NT2/D1 (cell line): ENCODE data around the gene FAM117A.

Experiments
- DNase-seq: peaks from one replicate; pipeline ENCODE4 v3.0.0-alpha.2; 2011; ENCODE audit warnings: low read depth, low spot score
- H3K27me3 ChIP-seq: 2 replicates; pipeline ENCODE4 v1.6.0; 2011; ENCODE audit warnings: mild to moderate bottlenecking; ENCODE audit not compliant: insufficient read length, insufficient read depth
- H3K36me3 ChIP-seq: 2 replicates; pipeline ENCODE4 v1.6.1; 2011; ENCODE audit warnings: mild to moderate bottlenecking, low read length, mixed read lengths; ENCODE audit not compliant: insufficient read depth, insufficient read length
- H3K4me1 ChIP-seq: 2 replicates; pipeline ENCODE4 v1.5.1; 2011; ENCODE audit not compliant: insufficient read depth, insufficient read length
- H3K4me3 ChIP-seq: 2 replicates; pipeline ENCODE4 v1.5.1; 2011; ENCODE audit warnings: low read depth; ENCODE audit not compliant: insufficient read length
- H3K9ac ChIP-seq: 2 replicates; pipeline ENCODE4 v1.6.0; 2011; ENCODE audit warnings: low read depth; ENCODE audit not compliant: insufficient read length
- H3K9me3 ChIP-seq: 2 replicates; pipeline ENCODE4 v1.5.1; 2011; ENCODE audit warnings: mild to moderate bottlenecking, low read length; ENCODE audit not compliant: insufficient read depth
- SUZ12 ChIP-seq: IDR thresholded peaks from 2 replicates; pipeline ENCODE4 v1.6.1; 2011; ENCODE audit not compliant: insufficient read length, insufficient read depth; ENCODE audit errors: extremely low read depth
- YY1 ChIP-seq: IDR thresholded peaks from 2 replicates; pipeline ENCODE4 v1.6.1; 2011; ENCODE audit not compliant: insufficient read length, insufficient read depth
- ZNF274 ChIP-seq: IDR thresholded peaks from 2 replicates; pipeline ENCODE4 v1.6.1; 2011; ENCODE audit warnings: mild to moderate bottlenecking, low read depth, low read length

FAM117A gene

GRCh38 chr17:49779156-49779738 is 15.3 kb upstream of the FAM117A start:
- Histone ChIP-seq H3K9ac (no peak overlapping the region), H3K9me3 (no peaks in the 10 kb centered on the region), H3K27me3 (no peaks in the 10 kb centered on the region), H3K4me1 (no peaks in the 10 kb centered on the region), H3K36me3 (no peaks in the 10 kb centered on the region), H3K4me3 (no peak overlapping the region)
- TF ChIP-seq SUZ12: no peak
- TF ChIP-seq ZNF274: no peak
- no peak for TF ChIP-seq YY1
- no peak for DNase-seq

DNA sequence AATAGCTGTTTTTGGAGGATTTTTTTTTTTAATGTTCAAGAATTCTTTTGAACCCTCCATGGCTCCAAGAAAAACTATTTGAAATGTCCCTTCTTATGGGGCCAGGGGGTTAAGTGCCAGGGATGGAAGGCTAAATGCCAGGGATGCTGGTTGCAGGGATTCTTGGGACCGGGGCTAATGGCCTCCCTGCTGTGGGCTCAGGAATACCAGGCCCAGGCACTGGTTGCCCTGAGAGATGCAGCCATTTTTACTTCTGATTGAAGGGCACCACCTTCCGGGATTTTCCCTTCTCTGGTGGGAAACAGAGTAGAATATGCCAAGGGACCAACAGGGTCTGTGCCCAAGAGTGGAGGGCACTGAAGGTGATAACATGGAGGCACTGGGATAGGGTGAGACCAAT is 13.6 kb upstream of the FAM117A start:
- TF ChIP-seq ZNF274: no peak
- no peak for TF ChIP-seq SUZ12
- no peak for TF ChIP-seq YY1
- no peak overlapping the region for H3K9ac ChIP-seq

GRCh38 chr17:49776551-49777300 is 12.8 kb upstream of the FAM117A start:
- Histone ChIP-seq H3K27me3 (no peaks in the 10 kb centered on the region), H3K36me3 (no peaks in the 10 kb centered on the region), H3K4me1 (no peaks in the 10 kb centered on the region), H3K9me3 (no peaks in the 10 kb centered on the region), H3K9ac (no peak overlapping the region), H3K4me3 (no peak overlapping the region)
- TF ChIP-seq ZNF274 (no peak), SUZ12 (no peak), YY1 (no peak)
- DNase-seq: no peak

More for the DNA sequence above, 13.6 kb upstream of the FAM117A start:
- Histone ChIP-seq H3K36me3 (no peaks in the 10 kb centered on the region), H3K9me3 (no peaks in the 10 kb centered on the region), H3K4me3 (no peak overlapping the region), H3K27me3 (no peaks in the 10 kb centered on the region), H3K4me1 (no peaks in the 10 kb centered on the region)
- DNase-seq: no peak

GRCh38 chr17:49775546-49776260 is 11.8 kb upstream of the FAM117A start:
- no peak overlapping the region for H3K9ac ChIP-seq
- H3K4me3 ChIP-seq: no peak overlapping the region
- no peak for TF ChIP-seq SUZ12
- TF ChIP-seq YY1: no peak
- no peak for TF ChIP-seq ZNF274
- no peak for DNase-seq
- no peaks in the 10 kb centered on the region for H3K4me1 ChIP-seq
- no peaks in the 10 kb centered on the region for H3K9me3 ChIP-seq
- H3K36me3 ChIP-seq: no peaks in the 10 kb centered on the region
- H3K27me3 ChIP-seq: no peaks in the 10 kb centered on the region

DNA sequence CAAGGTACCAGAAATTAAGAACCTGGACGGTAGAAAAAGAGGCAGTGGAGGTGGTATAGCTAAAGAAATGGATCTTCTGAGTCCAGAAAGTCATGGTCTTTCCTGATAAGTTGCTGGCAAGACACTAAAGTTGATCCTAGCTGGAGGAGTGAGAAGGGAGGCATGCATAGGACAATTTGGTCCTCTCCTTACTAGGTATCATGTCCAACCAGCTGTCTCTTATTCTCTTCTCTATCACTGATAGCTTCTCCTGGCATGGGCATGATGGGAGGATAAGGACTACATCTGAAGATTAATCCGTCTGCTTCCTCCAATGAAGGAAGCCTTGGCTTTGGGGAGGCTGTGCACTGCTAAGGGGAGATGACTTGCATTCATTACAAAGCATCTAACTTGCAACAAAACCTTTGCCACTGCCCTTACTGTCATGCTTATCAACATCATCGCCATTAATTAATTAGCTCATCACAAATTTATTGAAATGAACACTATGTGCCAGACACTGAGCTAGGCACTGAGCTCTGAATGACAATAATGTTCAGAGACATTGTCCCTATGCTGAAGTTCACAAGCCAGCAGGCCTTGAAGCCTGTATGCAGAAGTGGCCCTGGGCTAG is 3.1 kb upstream of the FAM117A start:
- no peaks in the 10 kb centered on the region for H3K36me3 ChIP-seq
- H3K4me3 ChIP-seq: no peak overlapping the region
- no peaks in the 10 kb centered on the region for H3K9me3 ChIP-seq
- no peak for DNase-seq
- no peak for TF ChIP-seq SUZ12
- TF ChIP-seq YY1: no peak
- TF ChIP-seq ZNF274: no peak
- H3K27me3 ChIP-seq: peaks cover 4% of the 10 kb centered on the region
- H3K4me1 ChIP-seq: peaks cover 4% of the 10 kb centered on the region
- no peak overlapping the region for H3K9ac ChIP-seq

- DNase-seq: no peak
- Histone ChIP-seq H3K9ac (no peak overlapping the region), H3K27me3 (peaks cover 4% of the 10 kb centered on the region), H3K4me3 (no peak overlapping the region), H3K36me3 (peaks cover 3% of the 10 kb centered on the region), H3K4me1 (peaks cover 4% of the 10 kb centered on the region), H3K9me3 (no peaks in the 10 kb centered on the region)
- no peak for TF ChIP-seq ZNF274
- no peak for TF ChIP-seq SUZ12
- TF ChIP-seq YY1: no peak
Observed at GRCh38 chr17:49764559-49765180, 739 bp upstream of the FAM117A start.
